GM12878 (cell line): ENCODE measurements around the gene POU6F2. TPM values are rescaled to one million over a fixed set of nuclear protein-coding genes. Genes with fewer than 3 reads are reported as not detected.
"Not testable (repeated sequence)": the region's sequence is repeated elsewhere in the genome, so short reads cannot be mapped to it uniquely, and the experiment has no call there.

Experiments
- ATAC-seq: fragments of 200-7000 bp; cut with Tn5 transposase; 3 replicates; pipeline ENCODE4 v1.9.1; 2020; ENCODE audit warnings: mild to moderate bottlenecking, moderate library complexity
- BruUV-seq: library from RNA; stranded (reverse); fragments of 400-500 nt; replicated peaks from 2 replicates; lab custom pipeline; 2021; lab: Mats Ljungman, UMichigan
- CTCF ChIA-PET: fragments of 300-600 bp; sonication (Branson Sonifier 250); formaldehyde crosslinking; extraction: SDS; loops from one replicate; lab custom pipeline; 2021; ENCODE audit warnings: inconsistent platforms; lab: Yijun Ruan, JAX
- POLR2A ChIA-PET: fragments of 350-600 bp; formaldehyde crosslinking; extraction: SDS; loops from one replicate; lab custom pipeline; 2021; ENCODE audit warnings: inconsistent platforms; lab: Charles Lee
- RAD21 ChIA-PET: fragments of 300-600 bp; sonication (Branson Sonifier 250); formaldehyde crosslinking; loops from one replicate; lab custom pipeline; 2023; ENCODE audit warnings: antibody characterized with exemption; ENCODE audit not compliant: unreplicated experiment; lab: Charles Lee
- SMC1A ChIA-PET: fragments of 300-600 bp; sonication (Branson Sonifier 250); formaldehyde crosslinking; loops from one replicate; lab custom pipeline; 2023; ENCODE audit not compliant: unreplicated experiment, uncharacterized antibody; lab: Charles Lee
- DNase-seq: peaks from one replicate; pipeline ENCODE4 v3.0.0-alpha.2; 2011; ENCODE audit warnings: low read depth, low spot score
- FAIRE-seq: peaks from 3 replicates; lab custom pipeline; 2011; peaks lifted over from hg19 to GRCh38; lab: Jason Lieb, UNC
- H2AFZ ChIP-seq: 2 replicates; pipeline ENCODE4 v1.6.0; 2011; ENCODE audit warnings: low read depth, low read length, control low read depth; ENCODE audit not compliant: control insufficient read depth
- H3K27ac ChIP-seq: 2 replicates; pipeline ENCODE4 v1.5.1; 2011; ENCODE audit warnings: control low read depth; ENCODE audit not compliant: control insufficient read depth, insufficient read depth
- H3K27me3 ChIP-seq, 2 experiments: replicated peaks in 1 of 2; 2 replicates each; pipeline versions ENCODE4 v1.6.0 to v1.6.1; 2011; ENCODE audit warnings: low read length in 1 of 2; ENCODE audit not compliant: control insufficient read depth in 2 of 2, insufficient read depth in 2 of 2
- H3K36me3 ChIP-seq, 2 experiments: 2 replicates each; pipeline ENCODE4 v1.5.1; 2011; ENCODE audit warnings: low read length in 1 of 2; ENCODE audit not compliant: control insufficient read depth in 2 of 2, insufficient read depth in 2 of 2
- H3K4me1 ChIP-seq: 2 replicates; pipeline ENCODE4 v1.6.1; 2011; ENCODE audit warnings: mild to moderate bottlenecking, low read length, moderate library complexity, mixed read lengths; ENCODE audit not compliant: control insufficient read depth, insufficient read depth
- H3K4me2 ChIP-seq: 2 replicates; pipeline ENCODE4 v1.6.0; 2011; ENCODE audit warnings: control low read depth; ENCODE audit not compliant: control insufficient read depth, insufficient read depth
- H3K4me3 ChIP-seq: fragments of 200-600 bp; sonication (generic); 2 replicates; pipeline ENCODE4 v1.5.1; 2016
- H3K79me2 ChIP-seq: 2 replicates; pipeline ENCODE4 v1.6.0; 2011; ENCODE audit warnings: low read length; ENCODE audit not compliant: control insufficient read depth, insufficient read depth
- H3K9ac ChIP-seq: 2 replicates; pipeline ENCODE4 v1.8.0; 2011; ENCODE audit warnings: low read length, control low read depth, mixed read lengths; ENCODE audit not compliant: control insufficient read depth, insufficient read depth
- H3K9me3 ChIP-seq: replicated peaks from 3 replicates; pipeline ENCODE4 v1.5.1; 2011; ENCODE audit warnings: mild to moderate bottlenecking, low read length; ENCODE audit not compliant: control insufficient read depth, insufficient read depth
- H4K20me1 ChIP-seq: 2 replicates; pipeline ENCODE4 v1.6.0; 2011; ENCODE audit not compliant: control insufficient read depth, insufficient read depth
- KAT2A ChIP-seq: conservative IDR thresholded peaks from 2 replicates; pipeline ENCODE4 v1.6.1; 2011; ENCODE audit warnings: low read depth, low read length; ENCODE audit not compliant: control insufficient read depth
- NBN ChIP-seq: fragments of 450-650 bp; IDR thresholded peaks from 2 replicates; pipeline ENCODE4 v1.6.1; 2016
- NR2C2 ChIP-seq: IDR thresholded peaks from 2 replicates; pipeline ENCODE4 v1.6.1; 2011; ENCODE audit warnings: borderline replicate concordance, low read depth; ENCODE audit not compliant: control insufficient read depth, insufficient read length
- RB1 ChIP-seq: fragments of 450-650 bp; formaldehyde crosslinking; IDR thresholded peaks from 2 replicates; pipeline ENCODE4 v1.6.1; 2017; ENCODE audit warnings: mild to moderate bottlenecking, borderline replicate concordance
- SMARCA5 ChIP-seq: fragments of 450-650 bp; IDR thresholded peaks from 2 replicates; pipeline ENCODE4 v1.6.1; 2017; ENCODE audit warnings: mild to moderate bottlenecking
- SREBF2 ChIP-seq: IDR thresholded peaks from 2 replicates; pipeline ENCODE4 v1.6.1; 2012; ENCODE audit warnings: mild to moderate bottlenecking, low read length
- TARDBP ChIP-seq: IDR thresholded peaks from 2 replicates; pipeline ENCODE4 v1.6.1; 2016; ENCODE audit warnings: borderline replicate concordance
- YY1 ChIP-seq: IDR thresholded peaks from 2 replicates; pipeline ENCODE4 v1.6.1; 2011; ENCODE audit warnings: low read depth, mild to moderate bottlenecking, low read length
- WGBS: methylation state at CpG from one replicate; pipeline ENCODE4 v1.1.6; 2016; ENCODE audit warnings: low lambda C conversion rate; ENCODE audit not compliant: insufficient replicate concordance, insufficient coverage; ENCODE audit errors: missing lambda C conversion rate; 5-methylcytosine and 5-hydroxymethylcytosine counted together
- in situ Hi-C: fragments of 300-500 bp; cut with MboI; formaldehyde crosslinking; loops from 9 replicates; pipeline ENCODE4 v1.14.3; 2018; ENCODE audit warnings: mixed read lengths
- intact Hi-C: fragments of 100-400 bp; cut with micrococcal nuclease; formaldehyde crosslinking; loops from one replicate; pipeline ENCODE4 v1.14.2; 2022; ENCODE audit not compliant: unreplicated experiment
- polyA plus RNA-seq, 11 experiments: library from polyadenylated mRNA; depleted of rRNA in 4 of 11; unstranded in 6 of 11; stranded (reverse) in 5 of 11; fragments of >200 nt; fragmentation: Nextera tagmentation in 4 of 11; fragmentation: Illumina TruSeq in 1 of 11; extraction: Ambion mirVana in 4 of 11; extraction: Trizol in 1 of 11; gene quantifications; 1 replicate in 1 of 11; 2 replicates in 10 of 11; pipeline versions ENCODE4 v1.2.1 to v1.2.3, GENCODE V29; 2011 to 2016; ENCODE audit warnings: inconsistent platforms in 2 of 11, missing spikeins in 2 of 11, low read depth in 1 of 11
- total RNA-seq, 4 experiments: library from RNA; depleted of rRNA in 3 of 4; stranded (reverse); fragments of >200 nt in 3 of 4; fragmentation: Illumina TruSeq in 1 of 4; extraction: Trizol in 1 of 4; gene quantifications; 2 replicates each; pipeline versions ENCODE4 v1.2.1 to v1.2.3, GENCODE V29; 2013 to 2021
- TF ChIP-seq, protein P1 (sequence below): fragments of 150-350 bp; IDR thresholded peaks from 2 replicates; pipeline ENCODE4 v1.6.1; 2016; ENCODE audit warnings: low read depth, low read length

POU6F2 gene
- total and polyA plus RNA-seq, 10 of the 15 experiments (the other 5 are each of a cell fraction or from before 2014, with no cell fraction given), result 0.10 TPM; not detected in 9

DNA sequence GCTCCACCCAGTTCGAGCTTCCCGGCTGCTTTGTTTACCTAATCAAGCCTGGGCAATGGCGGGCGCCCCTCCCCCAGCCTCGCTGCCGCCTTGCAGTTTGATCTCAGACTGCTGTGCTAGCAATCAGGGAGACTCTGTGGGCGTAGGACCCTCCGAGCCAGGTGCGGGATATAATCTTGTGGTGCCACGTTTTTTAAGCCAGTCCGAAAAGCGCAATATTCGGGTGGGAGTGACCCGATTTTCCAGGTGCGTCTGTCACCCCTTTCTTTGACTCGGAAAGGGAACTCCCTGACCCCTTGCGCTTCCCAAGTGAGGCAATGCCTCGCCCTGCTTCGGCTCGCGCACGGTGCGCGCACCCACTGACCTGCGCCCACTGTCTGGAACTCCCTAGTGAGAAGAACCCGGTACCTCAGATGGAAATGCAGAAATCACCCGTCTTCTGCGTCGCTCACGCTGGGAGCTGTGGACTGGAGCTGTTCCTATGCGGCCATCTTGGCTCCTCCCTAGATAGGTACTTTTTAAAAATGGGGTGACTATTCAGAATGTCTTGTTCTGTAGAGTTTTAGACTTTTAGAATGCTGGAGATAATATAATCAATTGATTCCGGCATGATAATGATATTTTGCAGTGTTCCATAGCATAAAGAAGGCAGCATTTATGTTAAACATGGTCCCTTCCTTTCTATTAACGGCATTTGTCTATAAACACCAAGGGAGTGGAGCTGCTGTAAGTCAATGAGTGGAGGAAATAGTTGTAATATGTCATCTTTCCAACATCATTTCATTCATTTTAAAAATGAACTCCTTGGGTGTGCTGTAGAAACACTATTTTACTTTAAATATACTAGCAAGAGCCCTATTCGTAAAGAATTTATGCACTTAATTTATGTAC lies 35.6 kb downstream of the POU6F2 start:
- FAIRE-seq, H3K4me1 ChIP-seq, BruUV-seq, intact Hi-C loops, H4K20me1 ChIP-seq, H3K4me3 ChIP-seq, DNase-seq, H3K4me2 ChIP-seq, H3K9me3 ChIP-seq, H3K27ac ChIP-seq, H3K9ac ChIP-seq, H3K36me3 ChIP-seq, ATAC-seq, RAD21 ChIA-PET, CTCF ChIA-PET, H2AFZ ChIP-seq, in situ Hi-C loops, H3K79me2 ChIP-seq, H3K27me3 ChIP-seq: not testable (repeated sequence)
- ChIA-PET POLR2A (interaction anchor here (0.5 kb wide), 1 partner anchor 143 kb away, joined by 4 read pairs; no protein-coding TSS in a partner anchor), SMC1A (interaction anchor here (0.9 kb wide), 1 partner anchor 25 kb away, joined by 3 read pairs; no protein-coding TSS in a partner anchor)
- 70% methylated on average over 22 of the region's 34 CpGs for WGBS

DNA sequence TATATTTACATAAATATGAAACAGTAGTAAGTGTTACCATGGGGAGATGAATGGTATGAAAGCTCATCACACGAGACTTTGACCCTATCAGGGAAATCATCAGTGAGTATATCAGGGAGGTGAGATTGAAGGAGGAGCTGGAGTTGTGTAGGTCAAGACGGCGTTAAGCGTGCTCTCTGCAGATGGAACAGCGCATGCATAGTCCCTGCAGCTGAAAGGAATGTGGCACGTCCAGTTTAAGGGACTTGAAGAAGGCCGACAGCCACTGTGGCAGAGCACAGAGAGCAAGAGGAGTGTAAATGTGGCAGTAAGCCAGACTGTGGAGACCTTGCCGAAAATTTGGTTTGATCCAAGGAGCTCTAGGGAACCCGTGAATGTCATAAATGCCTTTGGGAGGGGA lies 38.9 kb downstream of the POU6F2 start:
- ATAC-seq (no peak), DNase-seq (no peak), FAIRE-seq (no peak)
- no peak overlapping the region for H2AFZ ChIP-seq
- in situ Hi-C loops (no loop called here), intact Hi-C loops (no loop called here)
- RAD21 ChIA-PET, result no interaction called here
- H3K9ac ChIP-seq, result no peak overlapping the region
- no peaks in the 10 kb centered on the region for H3K9me3 ChIP-seq
- H3K27me3 ChIP-seq, result no peaks in the 10 kb centered on the region
- no peak overlapping the region for H3K4me3 ChIP-seq
- no peaks in the 10 kb centered on the region for H3K36me3 ChIP-seq
- no TSS peak for BruUV-seq
- CTCF ChIA-PET, result interaction anchor here (0.5 kb wide), 1 partner anchor 22 kb away, joined by 3 read pairs; no protein-coding TSS in a partner anchor
- H3K4me2 ChIP-seq, result no peak overlapping the region
- SMC1A ChIA-PET, result no interaction called here
- POLR2A ChIA-PET, result no interaction called here
- H3K27ac ChIP-seq, result no peak overlapping the region
- WGBS, result 57% methylated on average over 9 of the region's 9 CpGs
- H3K79me2 ChIP-seq, result no peaks in the 10 kb centered on the region
- no peak for TF ChIP-seq SMARCA5
- TF ChIP-seq NBN, result no peak
- TF ChIP-seq RB1, result no peak
- TF ChIP-seq NR2C2, result no peak
- no peak for TF ChIP-seq YY1
- no peak for TF ChIP-seq KAT2A
- no peak for TF ChIP-seq TARDBP
- TF ChIP-seq, protein P1, sequence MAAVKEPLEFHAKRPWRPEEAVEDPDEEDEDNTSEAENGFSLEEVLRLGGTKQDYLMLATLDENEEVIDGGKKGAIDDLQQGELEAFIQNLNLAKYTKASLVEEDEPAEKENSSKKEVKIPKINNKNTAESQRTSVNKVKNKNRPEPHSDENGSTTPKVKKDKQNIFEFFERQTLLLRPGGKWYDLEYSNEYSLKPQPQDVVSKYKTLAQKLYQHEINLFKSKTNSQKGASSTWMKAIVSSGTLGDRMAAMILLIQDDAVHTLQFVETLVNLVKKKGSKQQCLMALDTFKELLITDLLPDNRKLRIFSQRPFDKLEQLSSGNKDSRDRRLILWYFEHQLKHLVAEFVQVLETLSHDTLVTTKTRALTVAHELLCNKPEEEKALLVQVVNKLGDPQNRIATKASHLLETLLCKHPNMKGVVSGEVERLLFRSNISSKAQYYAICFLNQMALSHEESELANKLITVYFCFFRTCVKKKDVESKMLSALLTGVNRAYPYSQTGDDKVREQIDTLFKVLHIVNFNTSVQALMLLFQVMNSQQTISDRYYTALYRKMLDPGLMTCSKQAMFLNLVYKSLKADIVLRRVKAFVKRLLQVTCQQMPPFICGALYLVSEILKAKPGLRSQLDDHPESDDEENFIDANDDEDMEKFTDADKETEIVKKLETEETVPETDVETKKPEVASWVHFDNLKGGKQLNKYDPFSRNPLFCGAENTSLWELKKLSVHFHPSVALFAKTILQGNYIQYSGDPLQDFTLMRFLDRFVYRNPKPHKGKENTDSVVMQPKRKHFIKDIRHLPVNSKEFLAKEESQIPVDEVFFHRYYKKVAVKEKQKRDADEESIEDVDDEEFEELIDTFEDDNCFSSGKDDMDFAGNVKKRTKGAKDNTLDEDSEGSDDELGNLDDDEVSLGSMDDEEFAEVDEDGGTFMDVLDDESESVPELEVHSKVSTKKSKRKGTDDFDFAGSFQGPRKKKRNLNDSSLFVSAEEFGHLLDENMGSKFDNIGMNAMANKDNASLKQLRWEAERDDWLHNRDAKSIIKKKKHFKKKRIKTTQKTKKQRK, result no peak
- no peak for TF ChIP-seq SREBF2
- no peaks in the 10 kb centered on the region for H4K20me1 ChIP-seq
- no peaks in the 10 kb centered on the region for H3K4me1 ChIP-seq
